OCI-LY7 (cell line): ENCODE results near the gene ITGB3. TPM values are rescaled to one million over a fixed set of nuclear protein-coding genes. Genes with fewer than 3 reads are reported as not detected.

Experiments
- BruUV-seq: library from RNA; stranded (reverse); fragments of 400-500 nt; replicated peaks from 2 replicates; lab custom pipeline; 2021; lab: Mats Ljungman, UMichigan
- CTCF ChIA-PET: fragments of 300-600 bp; sonication (Branson Sonifier 250); formaldehyde crosslinking; loops from one replicate; lab custom pipeline; 2022; ENCODE audit warnings: antibody characterized with exemption; ENCODE audit not compliant: unreplicated experiment; lab: Charles Lee
- POLR2A ChIA-PET: fragments of 300-600 bp; sonication (Branson Sonifier 250); formaldehyde crosslinking; loops from one replicate; lab custom pipeline; 2022; ENCODE audit warnings: antibody characterized with exemption; lab: Charles Lee
- DNase-seq: peaks from one replicate; pipeline ENCODE4 v3.0.0-alpha.2; 2015; ENCODE audit warnings: low spot score
- H2AFZ ChIP-seq: fragments of 200-600 bp; sonication (generic), shearing (Covaris generic); 2 replicates; pipeline ENCODE4 v1.6.1; 2014; ENCODE audit warnings: mild to moderate bottlenecking, antibody characterized with exemption, low read length, moderate library complexity
- H3K27ac ChIP-seq: fragments of 200-600 bp; sonication (generic); 2 replicates; pipeline ENCODE4 v1.5.1; 2014; ENCODE audit warnings: mixed run types, low read depth, mild to moderate bottlenecking, moderate library complexity, low read length, inconsistent platforms; ENCODE audit not compliant: poor library complexity, severe bottlenecking
- H3K36me3 ChIP-seq: fragments of 200-600 bp; sonication (generic); 2 replicates; pipeline ENCODE4 v1.6.1; 2014; ENCODE audit warnings: mild to moderate bottlenecking, antibody characterized with exemption, low read length, moderate library complexity, mixed read lengths; ENCODE audit not compliant: insufficient read depth
- H3K4me1 ChIP-seq: fragments of 200-600 bp; sonication (generic); 2 replicates; pipeline ENCODE4 v1.5.1; 2014; ENCODE audit warnings: mild to moderate bottlenecking, low read length; ENCODE audit not compliant: insufficient read depth, poor library complexity, severe bottlenecking
- H3K4me2 ChIP-seq: fragments of 200-600 bp; sonication (generic); 2 replicates; pipeline ENCODE4 v1.6.1; 2014; ENCODE audit warnings: mild to moderate bottlenecking, low read length
- H3K4me3 ChIP-seq: fragments of 200-600 bp; sonication (generic); 2 replicates; pipeline ENCODE4 v1.5.1; 2014; ENCODE audit warnings: mild to moderate bottlenecking, low read depth, low read length; ENCODE audit not compliant: poor library complexity, severe bottlenecking
- H3K79me2 ChIP-seq: fragments of 200-600 bp; sonication (generic); 2 replicates; pipeline ENCODE4 v1.6.1; 2016; ENCODE audit warnings: low read depth, mild to moderate bottlenecking, low read length, moderate library complexity, mixed read lengths; ENCODE audit not compliant: insufficient read depth
- H3K9me2 ChIP-seq: fragments of 200-600 bp; sonication (generic); 2 replicates; pipeline ENCODE4 v1.6.1; 2016; ENCODE audit warnings: mild to moderate bottlenecking, low read length, mixed read lengths; ENCODE audit not compliant: insufficient read depth
- H3K9me3 ChIP-seq: fragments of 200-600 bp; sonication (generic); 2 replicates; pipeline ENCODE4 v1.6.1; 2014; ENCODE audit warnings: mild to moderate bottlenecking, mixed run types, low read length, mixed read lengths
- H4K20me1 ChIP-seq: fragments of 200-600 bp; sonication (generic); 2 replicates; pipeline ENCODE4 v1.6.1; 2014; ENCODE audit warnings: mild to moderate bottlenecking, antibody characterized with exemption, low read length, moderate library complexity, mixed read lengths; ENCODE audit not compliant: insufficient read depth
- CTCF ChIP-seq: fragments of 200-600 bp; sonication (generic); conservative IDR thresholded peaks from 2 replicates; pipeline ENCODE4 v1.5.1; 2014; ENCODE audit warnings: mild to moderate bottlenecking, antibody characterized with exemption, low read length, moderate library complexity, mixed read lengths
- EZH2phosphoT487 ChIP-seq: fragments of 200-600 bp; sonication (generic); IDR thresholded peaks from 2 replicates; pipeline ENCODE4 v1.6.1; 2018; ENCODE audit warnings: low read depth, borderline replicate concordance, mild to moderate bottlenecking, mixed run types, antibody characterized with exemption, low read length, moderate library complexity, mixed read lengths
- intact Hi-C: fragments of 100-400 bp; cut with micrococcal nuclease; formaldehyde crosslinking; loops from one replicate; pipeline ENCODE4 v1.10.0; 2022; ENCODE audit not compliant: unreplicated experiment
- total RNA-seq, 2 experiments: library from RNA; depleted of rRNA in 1 of 2; stranded (reverse); fragments of >200 nt in 1 of 2; shearing (Covaris generic) in 1 of 2; gene quantifications; 2 replicates each; pipeline ENCODE4 v1.2.3, GENCODE V29; 2014 to 2022

Gene ITGB3
- total RNA-seq, 2 experiments from 2014 or later: not detected

DNA sequence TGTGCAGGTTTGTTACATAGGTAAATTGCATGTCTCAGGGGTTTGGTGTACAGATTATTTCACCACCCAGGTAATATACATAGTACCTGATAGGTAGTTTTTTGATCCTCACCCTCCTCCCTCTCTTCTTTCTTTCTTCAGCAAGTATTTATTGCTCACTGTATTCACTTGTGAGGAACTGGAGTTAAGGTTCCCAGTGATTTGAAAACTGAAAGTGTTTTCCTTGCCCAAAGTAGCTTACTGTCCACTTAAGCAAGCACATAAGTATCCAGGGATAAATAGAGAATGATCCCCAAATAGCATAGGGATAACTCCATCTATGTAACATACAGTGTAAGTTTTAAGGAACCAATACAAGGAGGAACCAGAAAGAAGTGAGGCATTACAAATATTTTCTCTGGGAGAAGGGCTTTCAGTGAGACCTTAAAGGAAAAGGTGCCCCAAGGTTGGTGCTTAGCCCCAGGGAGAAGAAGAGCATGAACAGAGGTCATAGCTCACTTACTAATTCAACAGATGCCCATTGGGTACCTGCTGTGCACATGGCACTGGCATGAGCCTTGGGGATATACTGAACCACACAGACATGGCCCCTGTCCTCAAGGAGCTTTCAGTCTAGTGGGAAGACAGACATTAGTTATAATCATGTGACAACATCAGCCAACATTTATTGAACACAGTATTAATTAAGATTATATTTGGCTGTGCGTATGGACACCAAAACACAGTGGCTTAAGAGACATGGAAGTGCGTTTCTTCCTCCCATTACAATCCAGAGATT lies 27.5 kb upstream of the ITGB3 start:
- intact Hi-C loops: loop anchor here (10.0 kb wide), 1 partner anchor 281 kb away; no protein-coding TSS in a partner anchor
- Histone ChIP-seq H3K27ac (no peak overlapping the region), H3K4me1 (peaks cover 20% of the 10 kb centered on the region), H4K20me1 (no peaks in the 10 kb centered on the region), H3K79me2 (no peaks in the 10 kb centered on the region), H3K9me2 (no peaks in the 10 kb centered on the region), H3K9me3 (peaks cover 8% of the 10 kb centered on the region; the same call in 1 of the 2 replicates), H2AFZ (no peak overlapping the region), H3K36me3 (no peaks in the 10 kb centered on the region; the same call in 1 of the 2 replicates), H3K4me3 (no peak overlapping the region), H3K4me2 (no peak overlapping the region)
- DNase-seq: no peak
- ChIA-PET CTCF (no interaction called here), POLR2A (no interaction called here)
- no TSS peak for BruUV-seq
- TF ChIP-seq CTCF (no peak), EZH2phosphoT487 (no peak)

- peaks cover 27% of the 10 kb centered on the region for H3K4me1 ChIP-seq
- H3K4me3 ChIP-seq: no peak overlapping the region
- ChIA-PET POLR2A (no interaction called here), CTCF (no interaction called here)
- no peak overlapping the region for H2AFZ ChIP-seq
- no TSS peak for BruUV-seq
- no peaks in the 10 kb centered on the region for H3K79me2 ChIP-seq
- H3K27ac ChIP-seq: no peak overlapping the region
- TF ChIP-seq CTCF (no peak), EZH2phosphoT487 (no peak)
- no peaks in the 10 kb centered on the region; the same call in 1 of the 2 replicates for H3K36me3 ChIP-seq
- H3K9me3 ChIP-seq: peaks cover 8% of the 10 kb centered on the region; the same call in 1 of the 2 replicates
- no peaks in the 10 kb centered on the region for H3K9me2 ChIP-seq
- DNase-seq: no peak
- H3K4me2 ChIP-seq: no peak overlapping the region
- intact Hi-C loops: loop anchor here (10.0 kb wide), 1 partner anchor 283 kb away; no protein-coding TSS in a partner anchor
- no peaks in the 10 kb centered on the region for H4K20me1 ChIP-seq
These were observed 25.8 kb upstream of the ITGB3 start for GRCh38 chr17:47227862-47228261.
